Uterus (tissue), 2 donors: ENCODE measurements around the gene CABP7.

ENCODE experiments used
- CTCF ChIP-seq, 4 experiments: fragments of 200-600 bp in 2 of 4; fragments of 450-650 bp in 2 of 4; sonication (generic) in 2 of 4; IDR thresholded peaks; one replicate each; pipeline ENCODE4 v1.5.1; 2016 to 2019; ENCODE audit warnings: antibody characterized with exemption in 4 of 4, mild to moderate bottlenecking in 2 of 4, moderate library complexity in 1 of 4
- POLR2A ChIP-seq, 2 donors: fragments of 450-650 bp; IDR thresholded peaks; one replicate each; pipeline ENCODE4 v1.6.1; 2016; ENCODE audit warnings: antibody characterized with exemption in 2 of 2, mild to moderate bottlenecking in 1 of 2, moderate library complexity in 1 of 2

- no peak for TF ChIP-seq CTCF (IDR thresholded peaks at IDR 0.05)
- TF ChIP-seq POLR2A (IDR thresholded peaks at IDR 0.05): no peak
These were observed 22.1 kb downstream of the CABP7 start for GRCh38 chr22:29741926-29742325.
